ENCODE data around the gene ERC2.

- TF ChIP-seq CTCF (IDR thresholded peaks at IDR 0.05) (no peak), POLR2A (IDR thresholded peaks at IDR 0.05) (no peak), POLR2AphosphoS5 (IDR thresholded peaks at IDR 0.05) (no peak)
Measured at GRCh38 chr3:56304069-56304468, 164.2 kb downstream of the ERC2 start.

All from upper lobe of left lung (tissue), 4 donors.